ENCODE data around the gene MTA2. TPM values are rescaled to one million over a fixed set of nuclear protein-coding genes. Genes with fewer than 3 reads are reported as not detected.
A peak's percentile ranks its signal among the peaks of the same experiment; 100 is the strongest.

MTA2 gene
- total RNA-seq, 1 experiment from 2014 or later, result 193 TPM

- Histone ChIP-seq H3K9me2 (replicated peaks; ENCODE audit: low read length) (no peaks in the 10 kb centered on the region), H3K27me3 (ENCODE audit: low read length) (no peaks in the 10 kb centered on the region), H3K79me2 (ENCODE audit: low read length) (peaks cover 46% of the 10 kb centered on the region), H4K20me1 (ENCODE audit: low read length) (0 out of 2 replicates have a peak, but pooled peaks cover 8% of the 10 kb centered on the region), H3K4me3 (ENCODE audit: low read length) (peak overlapping the region; percentile 96), H3K36me3 (ENCODE audit: low read depth, low read length) (no peaks in the 10 kb centered on the region), H3K4me2 (ENCODE audit: low read length) (peak overlapping the region; percentile 89), H3K4me1 (ENCODE audit: insufficient read depth, low read length) (peaks cover 57% of the 10 kb centered on the region), H3K9ac (ENCODE audit: low read length) (peak overlapping the region; percentile 97), H3K9me3 (ENCODE audit: low read length) (no peaks in the 10 kb centered on the region), H3K27ac (ENCODE audit: low read length) (peak overlapping the region; percentile 94), H2AFZ (ENCODE audit: low read length) (peak overlapping the region; percentile 71), H3F3A (ENCODE audit: low read length, unreplicated experiment) (peaks cover 11% of the 10 kb centered on the region)
- ChIA-PET POLR2A (ENCODE audit: unreplicated experiment) (interaction anchor here (1.0 to 1.5 kb wide), 3 partner anchors 8 to 26 kb away, joined by 3 to 17 read pairs (median 5); partner anchors contain the start of gene EEF1G), CTCF (interaction anchor here (0.6 to 1.7 kb wide), 3 partner anchors 10 to 13 kb away, joined by 4 to 13 read pairs (median 6); no protein-coding TSS in a partner anchor)
- ATAC-seq (peak; percentile 4), DNase-seq (peak; percentile 76)
- TF ChIP-seq EZH2 (IDR thresholded peaks at IDR 0.05; ENCODE audit: low read length, unreplicated experiment), result no peak
- TF ChIP-seq CTCF (conservative IDR thresholded peaks at IDR 0.05; ENCODE audit: low read depth, low read length), result no peak
- TF ChIP-seq EZH2phosphoT487 (IDR thresholded peaks at IDR 0.05; ENCODE audit: borderline replicate concordance, low read length), result no peak
- intact Hi-C loops (cut with micrococcal nuclease), result no loop called here
- BruUV-seq (replicated peaks), result TSS peak; percentile 14
Observed at GRCh38 chr11:62547691-62548281, 53.9 kb downstream of the MTA2 start.

- H3K4me2 ChIP-seq (ENCODE audit: low read length), result peak overlapping the region; percentile 89
- H2AFZ ChIP-seq (ENCODE audit: low read length), result peak overlapping the region; percentile 71
- H3K4me3 ChIP-seq (ENCODE audit: low read length), result peak overlapping the region; percentile 96
- no peaks in the 10 kb centered on the region for H3K27me3 ChIP-seq (ENCODE audit: low read length)
- peaks cover 8% of the 10 kb centered on the region for H3F3A ChIP-seq (ENCODE audit: low read length, unreplicated experiment)
- ChIA-PET POLR2A (ENCODE audit: unreplicated experiment) (interaction anchor here (0.5 to 1.5 kb wide), 5 partner anchors 8 to 335 kb away, joined by 3 to 17 read pairs (median 5); partner anchors contain the start of gene EEF1G), CTCF (interaction anchor here (1.3 to 1.7 kb wide), 2 partner anchors 12 to 14 kb away, joined by 5 to 13 read pairs; no protein-coding TSS in a partner anchor)
- peaks cover 14% of the 10 kb centered on the region for H4K20me1 ChIP-seq (ENCODE audit: low read length)
- H3K9me3 ChIP-seq (ENCODE audit: low read length), result no peaks in the 10 kb centered on the region
- H3K36me3 ChIP-seq (ENCODE audit: low read depth, low read length), result no peaks in the 10 kb centered on the region
- BruUV-seq (replicated peaks), result no TSS peak
- H3K4me1 ChIP-seq (ENCODE audit: insufficient read depth, low read length), result peaks cover 57% of the 10 kb centered on the region
- peak overlapping the region; percentile 94 for H3K27ac ChIP-seq (ENCODE audit: low read length)
- TF ChIP-seq EZH2phosphoT487 (IDR thresholded peaks at IDR 0.05; ENCODE audit: borderline replicate concordance, low read length), result no peak
- no peak for TF ChIP-seq CTCF (conservative IDR thresholded peaks at IDR 0.05; ENCODE audit: low read depth, low read length)
- no peak for TF ChIP-seq EZH2 (IDR thresholded peaks at IDR 0.05; ENCODE audit: low read length, unreplicated experiment)
- H3K79me2 ChIP-seq (ENCODE audit: low read length), result peaks cover 53% of the 10 kb centered on the region
- peak; percentile 77 for DNase-seq
- H3K9ac ChIP-seq (ENCODE audit: low read length), result peak overlapping the region; percentile 97
- H3K9me2 ChIP-seq (replicated peaks; ENCODE audit: low read length), result no peaks in the 10 kb centered on the region
- intact Hi-C loops (cut with micrococcal nuclease), result loop anchor here (1.0 kb wide), 1 partner anchor 13 kb away; no protein-coding TSS in a partner anchor
- ATAC-seq, result peak; percentile 10
Observed at GRCh38 chr11:62546929-62547625, 54.6 kb downstream of the MTA2 start.

Data from PC-3 (cell line).